ENCODE results near the gene RFTN1. TPM values are rescaled to one million over a fixed set of nuclear protein-coding genes. Genes with fewer than 3 reads are reported as not detected.

The RFTN1 gene
- total and polyA plus RNA-seq, 9 donors, result 25.2 to 63.1 (median 46.4) TPM

GRCh38 chr3:16401273-16401672, 112.2 kb downstream of the RFTN1 start:
- intact Hi-C loops (cut with DNase I), result loop anchor here in 1 of 4 donors (10.0 kb wide), 1 partner anchor 114 kb away; the partner anchor contains the start of gene RFTN1
- Histone ChIP-seq H3K4me1 (ENCODE audit: insufficient read depth) (peaks cover 16% of the 10 kb centered on the region), H3K27ac (peak overlapping the region in 1 of 2 donors; percentile 55), H3K27me3 (no peaks in the 10 kb centered on the region), H3K36me3 (no peaks in the 10 kb centered on the region), H3K9me3 (no peaks in the 10 kb centered on the region), H3K4me3 (no peak overlapping the region)
- DNase-seq, result peak in 1 of 5 donors; percentile 30
- no peak for TF ChIP-seq POLR2A (IDR thresholded peaks at IDR 0.05)
- TF ChIP-seq EP300 (IDR thresholded peaks at IDR 0.05), result no peak
- no peak for TF ChIP-seq CTCF (IDR thresholded peaks at IDR 0.05)
- WGBS, 3 donors, result 87 to 88% (median 88%) methylated on average over 5 of the region's 5 CpGs

- intact Hi-C loops (cut with DNase I), result loop anchor here in 1 of 4 donors (10.0 kb wide), 1 partner anchor 114 kb away; the partner anchor contains the start of gene RFTN1
- H3K9me3 ChIP-seq, result no peaks in the 10 kb centered on the region
- no peak overlapping the region for H3K4me3 ChIP-seq
- H3K27me3 ChIP-seq, result no peaks in the 10 kb centered on the region
- 38 to 50% (median 45%) methylated on average over 11 of the region's 11 CpGs for WGBS, 3 donors
- TF ChIP-seq POLR2A (IDR thresholded peaks at IDR 0.05) (no peak), EP300 (IDR thresholded peaks at IDR 0.05) (no peak), CTCF (IDR thresholded peaks at IDR 0.05) (no peak)
- peak overlapping the region in 1 of 2 donors; percentile 55 for H3K27ac ChIP-seq
- H3K36me3 ChIP-seq, result no peaks in the 10 kb centered on the region
- no peak for DNase-seq
- H3K4me1 ChIP-seq (ENCODE audit: insufficient read depth), result peaks cover 16% of the 10 kb centered on the region
Observed at GRCh38 chr3:16400106-16400931, 113.2 kb downstream of the RFTN1 start.

GRCh38 chr3:16399473-16399872, 114.0 kb downstream of the RFTN1 start:
- Histone ChIP-seq H3K27me3 (no peaks in the 10 kb centered on the region), H3K9me3 (no peaks in the 10 kb centered on the region), H3K27ac (peak overlapping the region; percentile 10 to 55), H3K4me1 (ENCODE audit: insufficient read depth) (peaks cover 15% of the 10 kb centered on the region), H3K36me3 (no peaks in the 10 kb centered on the region), H3K4me3 (no peak overlapping the region)
- no peak for TF ChIP-seq EP300 (IDR thresholded peaks at IDR 0.05)
- TF ChIP-seq CTCF (IDR thresholded peaks at IDR 0.05), result peak in 2 of 3 donors; percentile 20 to 30
- TF ChIP-seq POLR2A (IDR thresholded peaks at IDR 0.05), result no peak
- WGBS, 3 donors, result 2 to 15% (median 9%) methylated on average over 6 of the region's 6 CpGs
- DNase-seq, result peak; percentile 59 to 71 (median 63)
- intact Hi-C loops (cut with DNase I), result loop anchor here in 1 of 4 donors (10.0 kb wide), 1 partner anchor 115 kb away; the partner anchor contains the start of gene RFTN1

- WGBS, 3 donors, result 58 to 75% (median 69%) methylated on average over 2 of the region's 2 CpGs
- Histone ChIP-seq H3K27ac (peak overlapping the region in 1 of 2 donors; percentile 34), H3K36me3 (no peaks in the 10 kb centered on the region), H3K27me3 (no peaks in the 10 kb centered on the region), H3K9me3 (no peaks in the 10 kb centered on the region), H3K4me3 (no peak overlapping the region), H3K4me1 (ENCODE audit: insufficient read depth) (peaks cover 15% of the 10 kb centered on the region)
- no peak for TF ChIP-seq POLR2A (IDR thresholded peaks at IDR 0.05)
- no peak for TF ChIP-seq CTCF (IDR thresholded peaks at IDR 0.05)
- no peak for TF ChIP-seq EP300 (IDR thresholded peaks at IDR 0.05)
- intact Hi-C loops (cut with DNase I), result loop anchor here in 1 of 4 donors (10.0 kb wide), 1 partner anchor 116 kb away; the partner anchor contains the start of gene RFTN1
- DNase-seq, result no peak
Observed at GRCh38 chr3:16398648-16399047, 114.9 kb downstream of the RFTN1 start.

Data from ovary (tissue), 9 donors.